Fibroblast of villous mesenchyme (primary cell): ENCODE results near the gene SLC22A17. TPM values are rescaled to one million over a fixed set of nuclear protein-coding genes. Genes with fewer than 3 reads are reported as not detected.

ENCODE experiments used
- DNase-seq: peaks from one replicate; pipeline ENCODE4 v3.0.0-alpha.2; 2010; ENCODE audit warnings: low read depth
- H3K4me3 ChIP-seq: 2 replicates; pipeline ENCODE4 v1.5.1; 2011; ENCODE audit warnings: low read depth, mild to moderate bottlenecking, low read length
- CTCF ChIP-seq: IDR thresholded peaks from 2 replicates; pipeline ENCODE4 v1.5.1; 2012; ENCODE audit warnings: low read depth, mild to moderate bottlenecking, low read length; ENCODE audit not compliant: insufficient read depth
- total RNA-seq: library from RNA; depleted of rRNA; stranded (reverse); fragments of >200 nt; gene quantifications from 2 replicates; pipeline ENCODE4 v1.2.3, GENCODE V29; 2012

SLC22A17 gene
- total RNA-seq, 1 donor: 16.4 TPM

DNA sequence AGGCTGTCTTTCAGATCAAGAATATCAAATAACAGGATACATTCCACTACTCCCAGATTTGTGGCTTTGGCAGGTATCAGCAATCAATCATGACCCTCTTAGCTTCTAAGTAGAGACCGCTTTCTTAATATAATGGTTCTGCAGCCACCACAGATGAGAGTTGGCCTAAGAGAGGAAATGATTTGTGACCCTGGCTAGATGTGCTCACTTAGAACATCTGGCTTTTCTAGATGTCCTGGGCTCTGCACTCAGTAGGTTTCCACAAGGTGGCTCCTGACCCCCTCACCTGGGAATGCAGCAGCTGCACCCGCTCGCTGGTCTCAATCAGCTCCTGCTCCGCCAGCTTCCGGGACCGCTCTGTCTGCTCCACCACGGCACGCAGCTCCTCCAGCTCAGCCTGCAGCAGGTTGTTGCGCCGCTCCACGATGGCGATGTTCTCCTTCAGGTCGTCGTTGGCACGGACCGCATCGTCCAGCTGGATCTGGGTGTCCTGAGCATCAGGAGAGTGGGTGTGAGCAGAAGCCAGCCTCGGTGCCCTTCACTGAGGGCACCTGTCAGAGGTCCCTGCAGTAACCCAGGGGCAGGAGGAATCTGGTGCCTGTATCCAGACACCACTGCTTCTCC, 33.1 kb upstream of the SLC22A17 start:
- no peak for TF ChIP-seq CTCF
- no peak overlapping the region for H3K4me3 ChIP-seq
- DNase-seq: no peak

DNA sequence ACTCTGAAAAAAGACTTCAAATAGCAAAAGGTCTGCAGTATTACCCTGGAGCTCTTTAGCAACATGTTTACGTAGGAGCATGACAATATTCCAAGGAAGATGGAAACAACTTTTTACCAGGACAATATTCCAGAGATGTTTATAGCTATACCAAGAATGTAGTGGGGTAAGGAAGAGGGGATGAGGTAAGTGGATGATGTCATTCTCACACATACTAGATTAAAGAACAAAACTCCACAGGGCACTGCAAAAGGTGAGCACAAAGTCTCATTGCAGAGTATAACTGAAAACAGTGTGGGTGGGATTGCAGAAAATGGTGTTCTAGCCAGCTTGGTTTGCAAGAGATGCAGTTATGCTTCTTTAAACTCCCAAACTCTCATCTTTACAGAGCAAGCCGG, 32.6 kb upstream of the SLC22A17 start:
- no peak for DNase-seq
- no peak overlapping the region for H3K4me3 ChIP-seq
- no peak for TF ChIP-seq CTCF

DNA sequence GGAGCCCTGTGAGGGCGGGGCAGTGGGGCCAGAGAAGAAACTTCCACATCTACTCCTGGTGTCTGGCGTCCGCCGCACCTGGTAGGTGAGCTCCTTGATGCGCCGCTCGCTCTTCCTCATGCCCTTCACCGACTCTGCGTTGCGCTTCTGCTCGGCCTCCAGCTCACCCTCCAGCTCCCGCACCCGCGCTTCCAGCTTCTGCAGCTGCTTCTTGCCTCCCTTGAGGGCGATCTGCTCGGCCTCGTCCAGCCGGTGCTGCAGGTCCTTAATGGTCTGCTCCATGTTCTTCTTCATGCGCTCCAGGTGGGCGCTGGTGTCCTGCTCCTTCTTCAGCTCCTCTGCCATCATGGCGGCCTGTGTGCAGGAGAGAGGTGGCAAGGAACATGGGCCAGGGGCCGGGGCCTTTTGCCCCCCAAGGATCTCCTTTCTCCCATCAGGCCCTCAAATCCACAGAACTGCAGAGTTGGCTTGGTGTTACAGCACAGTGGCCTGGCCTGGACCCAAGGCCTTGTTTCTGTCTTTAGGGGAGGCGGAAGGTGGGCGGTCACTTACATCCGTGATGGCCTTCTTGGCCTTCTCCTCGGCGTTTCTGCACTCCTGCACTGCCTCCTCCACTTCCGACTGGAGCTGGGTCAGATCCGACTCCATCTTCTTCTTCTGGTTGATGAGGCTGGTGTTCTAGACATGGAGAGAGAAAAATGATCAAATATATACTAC, 31.8 kb upstream of the SLC22A17 start:
- TF ChIP-seq CTCF: no peak
- DNase-seq: no peak
- H3K4me3 ChIP-seq: no peak overlapping the region

DNA sequence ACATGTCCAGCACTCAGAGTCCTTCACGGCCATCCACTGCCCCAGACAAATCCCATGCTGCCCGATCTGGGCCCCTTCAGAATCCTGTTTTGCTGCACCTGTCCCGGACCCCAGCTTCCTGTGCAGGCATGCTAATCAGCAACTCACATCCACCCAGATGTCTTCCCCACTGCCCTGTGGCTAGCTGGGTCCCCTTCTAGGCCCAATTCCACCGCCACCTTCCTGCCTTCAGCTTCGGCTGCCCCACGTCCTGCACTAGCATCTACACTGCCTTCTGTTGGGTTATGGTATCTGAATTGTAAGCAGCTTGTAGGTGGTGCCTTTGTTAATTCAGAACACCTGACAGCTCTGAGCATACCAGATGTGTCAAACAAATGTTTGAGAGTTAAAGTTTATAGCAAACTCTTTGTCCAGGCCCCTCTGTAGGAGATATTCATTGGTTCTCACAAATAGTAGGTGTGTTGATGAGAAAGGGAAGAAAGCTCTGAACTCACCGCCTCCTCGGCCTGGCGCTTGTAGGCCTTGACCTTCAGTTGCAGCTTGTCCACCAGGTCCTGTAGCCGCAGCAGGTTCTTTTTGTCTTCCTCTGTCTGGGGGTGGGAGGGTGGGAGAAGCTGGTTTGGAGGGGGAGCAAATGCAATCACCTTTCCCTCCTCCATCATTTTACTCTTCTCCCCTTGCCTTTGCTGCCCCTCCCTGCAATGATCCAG, 30.2 kb upstream of the SLC22A17 start:
- H3K4me3 ChIP-seq: no peak overlapping the region
- no peak for TF ChIP-seq CTCF
- no peak for DNase-seq

DNA sequence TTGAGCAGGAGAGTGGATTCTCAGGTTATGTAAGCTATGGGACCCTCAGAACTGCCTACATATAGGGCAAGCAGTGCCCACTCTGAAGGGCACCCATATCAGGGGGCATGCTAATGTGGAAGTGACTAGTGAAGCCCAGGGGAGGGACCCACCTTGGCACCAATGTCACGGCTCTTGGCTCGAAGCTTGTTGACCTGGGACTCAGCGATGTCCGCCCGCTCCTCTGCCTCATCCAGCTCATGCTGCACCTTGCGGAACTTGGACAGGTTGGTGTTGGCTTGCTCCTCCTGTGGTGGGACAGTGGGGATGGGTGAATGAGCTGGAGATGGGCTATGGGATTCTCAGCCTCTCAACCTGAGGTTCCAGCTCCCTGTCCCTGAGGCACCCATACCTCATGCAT, 29.6 kb upstream of the SLC22A17 start:
- DNase-seq: no peak
- no peak overlapping the region for H3K4me3 ChIP-seq
- TF ChIP-seq CTCF: no peak

GRCh38 chr14:23381871-23382270, 29.2 kb upstream of the SLC22A17 start:
- DNase-seq: no peak
- H3K4me3 ChIP-seq: no peak overlapping the region
- TF ChIP-seq CTCF: no peak
